HG03469 (cell line): ENCODE results near the gene LTK.
"Not testable (repeated sequence)": the region's sequence is repeated elsewhere in the genome, so short reads cannot be mapped to it uniquely, and the experiment has no call there.

Experiments used
- ATAC-seq: cut with Tn5 transposase; IDR thresholded peaks from one replicate; pipeline ENCODE4 v1.9.1; 2021; ENCODE audit warnings: mild to moderate bottlenecking, moderate library complexity, moderate number of reproducible peaks; ENCODE audit not compliant: unreplicated experiment

Gene LTK

DNA sequence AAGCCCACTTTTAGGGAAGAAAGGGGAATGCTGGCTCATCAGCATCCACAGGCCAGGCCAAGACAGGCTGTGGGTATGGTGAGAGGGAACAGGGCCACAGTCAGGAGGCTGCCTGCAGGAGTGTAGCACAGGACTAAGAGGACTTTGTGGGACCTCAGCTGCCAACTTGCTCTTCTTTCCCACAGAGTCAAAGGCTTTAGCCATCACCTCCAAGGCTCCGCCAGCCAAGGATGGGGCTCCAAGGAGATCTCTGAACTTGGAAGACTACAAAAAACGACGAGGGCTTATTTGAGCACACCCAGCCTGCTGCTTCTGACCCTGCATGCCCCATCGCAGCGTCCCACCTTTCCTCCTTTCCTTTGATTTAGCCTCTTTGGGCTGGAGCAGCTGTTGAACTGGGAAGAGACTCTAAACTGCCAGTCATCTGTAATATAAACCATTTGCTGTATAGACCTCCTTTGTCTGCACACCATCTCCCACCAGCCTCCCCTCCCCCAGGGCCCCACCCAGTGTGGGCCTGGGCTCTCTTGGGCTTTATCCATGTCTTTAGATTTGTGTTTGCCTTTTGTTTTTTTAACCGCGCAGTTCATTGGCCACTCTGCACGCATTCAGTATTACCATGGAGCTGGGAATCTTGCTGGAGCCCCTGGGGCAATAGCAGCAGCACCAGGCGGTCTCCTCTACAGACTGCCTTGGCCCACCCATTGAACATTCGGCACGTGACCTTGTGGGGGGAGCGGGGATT, 33.1 kb downstream of the LTK start:
- no peak for ATAC-seq

DNA sequence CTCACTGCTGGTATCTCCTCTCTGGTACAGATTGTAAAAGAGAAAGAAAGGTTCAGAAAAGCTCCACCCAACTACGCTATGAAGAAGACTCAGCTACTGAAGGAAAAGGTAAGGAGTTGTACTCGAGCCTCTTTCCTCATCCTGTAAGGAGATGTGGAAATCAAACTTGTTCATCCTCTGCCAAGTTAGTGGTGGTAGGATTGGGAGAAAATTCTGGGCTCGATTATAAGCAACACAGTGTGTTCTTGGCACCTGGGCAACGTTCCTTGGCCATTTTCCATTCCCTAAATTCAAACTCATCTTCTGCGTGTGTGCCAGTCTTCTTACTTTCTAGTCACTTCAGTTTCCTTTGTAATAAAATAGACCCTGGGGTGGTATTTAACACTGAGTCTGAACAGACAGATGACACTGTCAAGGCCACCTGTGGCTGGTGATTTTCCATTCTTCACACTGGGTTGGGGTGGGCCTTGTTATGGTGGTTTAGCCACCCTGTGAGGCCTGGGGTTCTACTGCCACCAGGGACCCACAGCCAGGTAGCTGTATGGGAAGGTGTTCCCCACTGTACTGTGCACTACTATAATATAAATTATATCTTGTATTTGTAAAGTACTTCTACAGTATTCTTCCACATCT, 37.1 kb downstream of the LTK start:
- ATAC-seq = no peak

DNA sequence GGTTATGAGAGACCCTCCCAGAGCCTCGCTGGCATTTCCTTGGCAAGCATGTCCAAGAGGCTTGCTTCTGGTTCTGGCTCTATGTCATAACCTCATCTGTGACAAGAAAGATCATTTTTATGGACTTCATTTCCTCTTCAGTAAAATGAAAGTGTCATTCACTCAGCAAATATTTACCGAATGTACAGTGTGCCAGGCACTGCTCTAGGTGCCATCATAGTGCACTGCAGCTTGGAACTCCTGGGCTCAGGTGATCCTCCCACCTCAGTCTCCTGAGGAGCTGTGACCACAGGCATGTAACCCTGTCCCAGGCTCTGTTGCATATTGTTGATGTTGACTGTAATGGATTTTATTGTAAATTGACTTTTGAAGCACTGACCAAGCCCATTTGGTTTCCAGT, 38.7 kb downstream of the LTK start:
- ATAC-seq = no peak

DNA sequence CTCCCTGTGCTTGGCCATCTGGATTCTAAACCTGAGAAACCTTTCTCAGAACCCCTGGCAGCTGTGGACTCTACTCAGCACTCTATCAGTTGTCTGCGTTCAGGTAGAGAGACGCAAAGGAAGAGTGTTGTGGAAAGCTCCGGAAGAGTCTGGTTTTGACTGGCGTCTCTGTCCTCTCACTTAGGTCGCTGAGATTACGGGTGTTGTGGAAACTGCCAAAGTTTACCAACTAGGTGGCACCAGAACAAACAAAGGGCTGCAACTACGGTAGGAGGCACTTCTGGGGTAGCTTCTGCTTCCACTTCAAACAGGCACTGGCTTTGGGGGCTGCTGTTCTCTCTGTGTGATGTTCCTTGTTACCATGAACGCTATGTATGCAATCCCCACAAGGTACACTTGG, 39.2 kb downstream of the LTK start:
- ATAC-seq = no peak

DNA sequence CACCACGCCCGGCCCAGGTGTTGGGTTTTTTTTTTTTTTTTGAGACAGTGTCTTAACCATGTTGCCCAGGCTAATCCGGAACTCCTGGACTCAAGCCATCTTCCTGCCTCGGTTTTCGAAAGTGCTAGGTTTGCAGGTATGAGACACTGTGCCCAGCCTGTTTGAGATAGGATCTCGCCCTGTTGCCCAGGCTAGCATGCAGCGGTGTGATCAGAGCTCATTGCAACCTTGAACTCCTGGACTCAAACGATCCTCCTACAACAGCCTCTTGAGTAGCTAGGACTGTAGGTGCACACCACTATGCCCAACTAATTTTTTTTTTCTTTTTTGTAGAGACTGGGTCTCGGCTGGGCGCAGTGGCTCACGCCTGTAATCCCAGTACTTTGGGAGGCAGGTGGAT, 40.2 kb downstream of the LTK start:
- no peak for ATAC-seq

DNA sequence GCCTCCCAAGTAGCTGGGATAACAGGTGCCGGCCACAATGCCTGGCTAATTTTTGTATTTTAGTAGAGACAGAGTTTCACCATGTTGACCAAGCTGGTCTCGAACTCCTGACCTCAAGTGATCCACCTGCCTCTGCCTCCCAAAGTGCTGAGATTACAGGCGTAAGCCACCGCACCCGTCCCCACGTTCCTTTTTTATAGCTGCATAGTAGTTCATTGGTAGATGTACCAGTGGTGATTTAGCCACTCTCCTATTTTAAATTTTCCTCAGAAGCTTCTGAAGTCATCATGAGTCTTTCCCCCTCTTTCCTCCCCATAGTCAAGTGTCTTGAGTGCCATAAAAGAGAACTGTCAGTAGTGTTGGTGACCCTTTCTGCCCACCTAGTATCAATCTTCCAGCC, 44.0 kb downstream of the LTK start:
- ATAC-seq = not testable (repeated sequence)

DNA sequence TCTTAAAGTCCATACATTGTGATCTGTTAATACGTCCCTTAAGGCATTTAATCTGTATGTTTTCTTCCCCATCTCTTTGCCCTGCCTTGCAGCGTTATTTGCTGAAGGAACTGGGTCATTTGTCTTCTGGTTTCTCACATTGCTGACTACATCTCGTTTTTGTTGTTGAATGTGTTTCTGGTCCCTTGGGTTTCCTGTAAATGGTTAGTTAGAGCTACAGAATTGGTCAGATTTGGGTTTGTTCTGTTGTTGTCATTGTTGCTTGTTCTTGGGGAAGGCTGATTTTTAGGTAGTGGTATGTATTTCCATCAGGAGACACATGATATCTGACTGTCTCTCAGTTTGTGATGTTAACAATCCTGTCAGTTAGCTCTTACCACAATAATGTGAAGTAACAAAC, 46.9 kb downstream of the LTK start:
- ATAC-seq = no peak

DNA sequence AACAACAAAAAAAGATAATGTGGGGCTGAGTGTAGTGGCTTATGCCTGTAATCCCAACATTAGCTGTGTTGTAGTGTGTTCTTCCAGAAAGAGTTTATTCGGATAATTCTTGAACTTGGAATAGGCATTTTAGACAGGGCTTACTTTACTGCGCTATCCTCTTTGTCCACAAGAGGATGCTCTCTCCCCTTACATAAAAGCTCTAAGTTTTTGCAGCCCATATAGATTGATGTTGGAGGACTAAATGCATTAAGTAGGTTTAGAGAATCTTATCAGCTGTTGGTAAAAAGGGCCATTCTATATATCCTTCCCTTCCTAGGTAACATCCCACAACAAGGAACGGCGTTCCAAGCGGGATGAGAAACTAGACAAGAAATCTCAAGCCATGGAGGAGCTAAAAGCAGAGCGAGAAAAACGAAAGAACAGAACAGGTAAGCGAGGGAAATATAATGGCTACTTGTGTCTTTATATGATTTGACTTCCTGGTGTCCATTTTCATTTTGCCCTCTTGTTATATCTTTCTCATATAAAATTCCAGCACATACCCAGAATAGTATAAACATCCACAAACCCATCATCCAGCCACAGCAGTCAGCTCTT, 47.7 kb downstream of the LTK start:
- no peak for ATAC-seq

DNA sequence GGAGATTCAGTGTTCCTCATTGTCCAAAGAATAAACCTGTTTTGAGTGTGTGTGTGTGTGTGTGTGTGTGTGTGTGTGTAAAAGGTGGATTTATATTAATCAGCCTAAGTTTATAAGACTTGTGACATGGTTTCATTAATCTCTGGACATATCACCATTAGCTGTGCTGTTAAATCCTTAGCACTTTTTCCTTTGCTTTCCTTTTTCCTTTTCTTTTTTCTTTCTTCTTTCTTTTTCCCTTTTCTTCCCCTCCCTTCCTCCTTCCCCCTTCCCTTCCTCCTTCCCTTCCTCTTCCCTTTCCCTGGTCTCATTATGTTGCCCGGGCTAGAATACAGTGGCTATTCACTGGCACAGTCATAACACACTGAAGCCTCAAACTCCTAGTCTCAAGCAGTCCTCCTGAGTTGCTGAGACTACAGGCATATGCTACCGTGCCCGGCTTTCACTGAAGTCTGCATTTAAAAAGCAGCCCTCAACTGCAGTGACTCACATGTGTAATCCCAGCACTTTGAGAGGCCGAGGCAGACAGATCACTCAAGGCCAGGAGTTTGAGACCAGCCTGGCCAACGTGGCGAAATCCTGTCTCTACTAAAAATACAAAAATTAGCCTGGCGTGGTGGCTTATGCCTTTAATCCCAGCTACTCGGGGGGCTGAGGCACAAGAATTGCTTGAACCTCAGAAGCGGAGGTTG, 48.6 kb downstream of the LTK start:
- ATAC-seq = no peak

DNA sequence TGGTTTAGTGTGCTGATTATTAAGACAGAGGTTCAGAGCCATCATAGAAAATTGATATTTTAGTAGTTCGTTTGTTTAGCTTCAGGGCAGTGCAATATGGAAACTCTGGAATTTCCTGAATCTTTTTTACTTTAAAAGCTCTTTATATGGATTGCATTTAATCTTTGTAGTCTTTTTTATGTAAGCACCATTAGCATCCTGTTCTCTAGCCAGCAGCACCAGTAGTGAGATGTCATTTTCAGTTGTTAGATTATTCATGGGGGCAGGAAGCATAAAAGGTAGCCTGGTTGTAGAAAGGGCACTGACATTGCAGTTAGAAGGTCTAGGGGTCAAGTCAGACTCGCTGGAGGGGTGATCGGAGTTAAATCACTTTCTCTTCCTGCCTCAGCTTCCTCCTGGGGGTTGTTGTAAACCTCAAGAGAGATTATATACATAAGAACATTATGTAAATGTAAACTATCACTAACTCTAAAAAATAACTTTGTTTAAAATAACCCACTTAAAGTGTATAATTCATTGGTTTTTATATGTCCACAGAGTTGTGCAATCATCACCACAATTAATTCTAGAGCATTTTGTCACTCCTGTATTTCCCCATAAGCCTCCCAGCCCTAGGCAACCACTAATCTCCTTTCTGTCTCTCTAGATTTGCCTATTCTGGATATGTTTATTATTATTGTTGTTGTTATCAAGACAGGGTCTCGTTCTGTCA, 51.4 kb downstream of the LTK start:
- ATAC-seq = no peak
